SJSA1 (cell line): ENCODE results near the gene SOST. TPM values are rescaled to one million over a fixed set of nuclear protein-coding genes. Genes with fewer than 3 reads are reported as not detected.
"Not testable (repeated sequence)": the region's sequence is repeated elsewhere in the genome, so short reads cannot be mapped to it uniquely, and the experiment has no call there.

ENCODE experiments used
- DNase-seq, 2 experiments: peaks; one replicate each; pipeline ENCODE4 v3.0.0-alpha.2; 2015 to 2020; ENCODE audit warnings: low spot score in 2 of 2, low read depth in 1 of 2
- H3K27ac ChIP-seq: fragments of 250-450 bp; sonication (Bioruptor Pico); 2 replicates; pipeline ENCODE4 v1.5.1; 2020; ENCODE audit warnings: mild to moderate bottlenecking, moderate library complexity
- H3K27me3 ChIP-seq: fragments of 250-450 bp; sonication (Bioruptor Pico); replicated peaks from 2 replicates; pipeline ENCODE4 v1.5.1; 2020; ENCODE audit warnings: mild to moderate bottlenecking, moderate library complexity
- H3K36me3 ChIP-seq: fragments of 250-450 bp; sonication (Bioruptor Pico); 2 replicates; pipeline ENCODE4 v1.5.1; 2020; ENCODE audit warnings: mild to moderate bottlenecking
- H3K4me1 ChIP-seq: fragments of 250-450 bp; sonication (Bioruptor Pico); replicated peaks from 2 replicates; pipeline ENCODE4 v1.6.1; 2021; ENCODE audit warnings: mild to moderate bottlenecking
- H3K4me3 ChIP-seq: fragments of 250-450 bp; sonication (Bioruptor Pico); 2 replicates; pipeline ENCODE4 v1.5.1; 2020; ENCODE audit warnings: mild to moderate bottlenecking
- H3K9me3 ChIP-seq: fragments of 250-450 bp; sonication (Bioruptor Pico); replicated peaks from 2 replicates; pipeline ENCODE4 v1.5.1; 2020; ENCODE audit warnings: mild to moderate bottlenecking
- total RNA-seq: library from RNA; depleted of rRNA; stranded (reverse); fragments of >200 nt; shearing (Covaris generic); gene quantifications from 2 replicates; pipeline ENCODE4 v1.2.3, GENCODE V29; 2014; rRNA removed

The SOST gene
- 0.37 TPM in 1 of 2 replicates, not detected in the other for total RNA-seq

- Histone ChIP-seq H3K36me3 (no peaks in the 10 kb centered on the region), H3K4me3 (no peak within 1 kb of the TSS), H3K27ac (no peak within 1 kb of the TSS), H3K27me3 (no peaks in the 10 kb centered on the region), H3K9me3 (no peaks in the 10 kb centered on the region), H3K4me1 (peaks cover 39% of the 10 kb centered on the region)
- DNase-seq = no peak
Observed at GRCh38 chr17:43758497-43759174, at the start of gene SOST. TSS of gene SOST (minus strand) at chr17:43758791. CDS start at chr17:43758741, 50 bp downstream.

DNA sequence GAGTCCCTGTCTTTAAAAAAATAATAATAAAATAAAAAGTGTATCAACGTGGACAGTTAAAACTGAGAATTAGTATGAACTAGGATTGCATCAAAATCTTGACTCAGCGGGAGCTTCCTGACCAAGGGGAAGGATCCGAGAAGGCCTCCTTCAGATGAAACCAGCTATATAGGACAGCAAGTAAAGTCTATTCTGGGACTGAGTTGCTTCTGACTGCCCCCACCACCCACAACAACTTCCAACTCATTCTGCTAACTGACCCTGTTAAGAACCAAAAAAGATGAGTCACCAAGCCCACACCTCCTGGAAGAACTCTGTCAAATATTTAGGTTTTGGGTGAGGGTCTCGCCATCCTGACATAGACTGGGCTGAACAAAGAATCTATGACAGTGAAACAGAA is 49.5 kb upstream of the SOST start:
- Histone ChIP-seq H3K27me3 (no peaks in the 10 kb centered on the region), H3K9me3 (no peaks in the 10 kb centered on the region), H3K4me1 (no peaks in the 10 kb centered on the region), H3K36me3 (peaks cover 13% of the 10 kb centered on the region), H3K4me3 (no peak overlapping the region), H3K27ac (no peak overlapping the region)
- no peak for DNase-seq

GRCh38 chr17:43805117-43805516 is 46.5 kb upstream of the SOST start:
- DNase-seq = no peak
- Histone ChIP-seq H3K4me3 (no peak overlapping the region), H3K9me3 (no peaks in the 10 kb centered on the region), H3K27ac (no peak overlapping the region), H3K27me3 (no peaks in the 10 kb centered on the region), H3K36me3 (peaks cover 14% of the 10 kb centered on the region), H3K4me1 (no peaks in the 10 kb centered on the region)

GRCh38 chr17:43803758-43804157 is 45.2 kb upstream of the SOST start:
- DNase-seq = no peak
- H3K9me3 ChIP-seq = no peaks in the 10 kb centered on the region
- no peak overlapping the region for H3K27ac ChIP-seq
- peaks cover 14% of the 10 kb centered on the region for H3K36me3 ChIP-seq
- H3K4me1 ChIP-seq = no peaks in the 10 kb centered on the region
- H3K4me3 ChIP-seq = no peak overlapping the region
- H3K27me3 ChIP-seq = no peaks in the 10 kb centered on the region

DNA sequence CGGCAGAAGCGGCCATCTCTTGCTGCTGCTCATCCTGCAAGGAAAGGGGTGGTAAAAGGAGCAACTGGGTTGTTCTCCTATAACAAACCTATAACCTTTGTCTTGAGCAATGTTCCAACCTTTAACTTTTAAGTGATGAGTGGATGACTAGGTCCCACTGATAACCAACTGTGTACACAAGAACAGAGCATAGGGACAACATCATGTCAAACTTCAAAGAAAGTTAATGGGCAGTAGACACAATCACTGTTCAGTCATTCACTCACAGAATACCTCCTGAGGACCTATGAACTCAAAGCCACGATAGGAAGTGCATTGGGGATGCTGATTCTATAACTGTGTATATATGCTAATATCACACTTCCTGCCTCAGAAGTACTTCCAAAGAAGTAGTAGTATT is 43.3 kb upstream of the SOST start:
- Histone ChIP-seq H3K36me3 (peaks cover 7% of the 10 kb centered on the region; the same call in 1 of the 2 replicates), H3K9me3 (no peaks in the 10 kb centered on the region), H3K27ac (no peak overlapping the region), H3K4me1 (no peaks in the 10 kb centered on the region), H3K27me3 (no peaks in the 10 kb centered on the region), H3K4me3 (no peak overlapping the region)
- DNase-seq = no peak

DNA sequence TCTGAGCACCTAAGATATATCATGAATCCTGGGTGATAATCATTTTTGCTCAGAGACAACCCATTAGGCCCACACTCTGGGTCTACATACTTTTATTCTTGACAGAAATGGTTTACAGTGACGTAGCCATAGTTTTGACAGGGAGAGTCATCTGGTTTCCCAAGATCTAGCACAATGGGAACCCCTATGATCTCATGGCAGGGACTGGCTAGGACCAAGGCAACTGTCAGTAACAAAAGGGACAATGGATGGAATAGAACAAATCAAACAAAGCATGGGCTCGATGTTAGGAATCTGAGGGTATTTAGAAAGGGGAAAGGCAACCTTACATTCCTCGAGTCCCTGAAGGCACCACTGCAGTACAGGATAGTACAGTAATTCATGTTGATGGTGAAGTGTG is 42.1 kb upstream of the SOST start:
- H3K27ac ChIP-seq = no peak overlapping the region
- 0 out of 2 replicates have a peak, but pooled peaks cover under 1% of the 10 kb centered on the region for H3K27me3 ChIP-seq
- H3K9me3 ChIP-seq = no peaks in the 10 kb centered on the region
- H3K36me3 ChIP-seq = peaks cover 7% of the 10 kb centered on the region; the same call in 1 of the 2 replicates
- H3K4me3 ChIP-seq = no peak overlapping the region
- no peaks in the 10 kb centered on the region for H3K4me1 ChIP-seq
- DNase-seq = no peak

DNA sequence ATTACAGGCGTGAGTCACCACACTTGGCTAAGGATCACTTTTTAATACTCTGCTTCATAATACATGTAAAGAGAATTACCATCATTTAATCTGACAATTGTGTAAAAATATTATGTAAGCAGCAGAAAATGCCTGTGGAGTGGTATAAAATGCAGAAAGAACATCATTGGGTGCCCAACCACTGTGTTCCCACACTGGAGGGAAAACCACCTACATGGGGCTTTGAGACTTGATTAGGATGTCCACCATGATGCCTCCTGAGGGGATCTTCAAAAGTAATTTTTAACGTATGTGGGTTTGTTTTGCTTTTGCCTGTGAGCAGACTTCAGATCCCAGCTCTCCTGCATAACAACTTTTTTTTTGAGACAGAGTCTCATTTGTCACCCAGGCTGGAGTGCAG is 40.5 kb upstream of the SOST start:
- DNase-seq = no peak
- Histone ChIP-seq H3K9me3 (no peaks in the 10 kb centered on the region), H3K27ac (no peak overlapping the region), H3K4me1 (no peaks in the 10 kb centered on the region), H3K36me3 (0 out of 2 replicates have a peak, but pooled peaks cover 3% of the 10 kb centered on the region), H3K4me3 (no peak overlapping the region), H3K27me3 (0 out of 2 replicates have a peak, but pooled peaks cover 6% of the 10 kb centered on the region)

DNA sequence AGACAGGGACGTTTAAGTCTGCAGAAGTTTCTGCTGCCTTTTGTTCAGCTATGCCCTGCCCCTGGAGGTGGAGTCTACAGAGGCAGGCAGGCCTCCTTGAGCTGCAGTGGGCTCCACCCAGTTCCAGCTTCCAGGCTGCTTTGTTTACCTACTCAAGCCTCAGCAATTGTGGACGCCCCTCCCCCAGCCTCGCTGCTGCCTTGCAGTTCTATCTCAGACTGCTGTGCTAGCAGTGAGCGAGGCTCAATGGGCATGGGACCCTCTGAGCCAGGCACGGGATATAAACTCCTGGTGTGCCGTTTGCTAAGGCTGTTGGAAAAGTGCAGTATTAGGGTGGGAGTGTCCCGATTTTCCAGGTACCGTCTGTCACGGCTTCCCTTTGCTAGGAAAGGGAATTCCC is 39.4 kb upstream of the SOST start:
- H3K27ac ChIP-seq, H3K4me3 ChIP-seq, H3K9me3 ChIP-seq, H3K4me1 ChIP-seq, H3K27me3 ChIP-seq, H3K36me3 ChIP-seq, DNase-seq: not testable (repeated sequence)

DNA sequence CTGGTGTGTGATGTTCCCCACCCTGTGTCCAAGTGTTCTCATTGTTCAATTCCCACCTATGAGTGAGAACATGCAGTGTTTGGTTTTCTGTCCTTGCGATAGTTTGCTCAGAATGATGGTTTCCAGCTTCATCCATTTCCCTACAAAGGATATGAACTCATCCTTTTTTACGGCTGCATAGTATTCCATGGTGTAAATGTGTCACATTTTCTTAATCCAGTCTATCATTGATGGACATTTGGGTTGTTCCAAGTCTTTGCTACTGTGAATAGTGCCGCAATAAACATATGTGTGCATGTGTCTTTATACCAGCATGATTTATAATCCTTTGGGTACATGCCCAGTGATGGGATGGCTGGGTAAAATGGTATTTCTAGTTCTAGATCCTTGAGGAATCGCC is 34.1 kb upstream of the SOST start:
- H3K9me3 ChIP-seq, H3K27me3 ChIP-seq, H3K4me1 ChIP-seq, H3K27ac ChIP-seq, DNase-seq, H3K36me3 ChIP-seq, H3K4me3 ChIP-seq: not testable (repeated sequence)

- no peaks in the 10 kb centered on the region for H3K36me3 ChIP-seq
- no peak overlapping the region for H3K27ac ChIP-seq
- no peak for DNase-seq
- H3K9me3 ChIP-seq = no peaks in the 10 kb centered on the region
- H3K4me3 ChIP-seq = no peak overlapping the region
- 0 out of 2 replicates have a peak, but pooled peaks cover 6% of the 10 kb centered on the region for H3K27me3 ChIP-seq
- H3K4me1 ChIP-seq = 0 out of 2 replicates have a peak, but pooled peaks cover 4% of the 10 kb centered on the region
Observed at GRCh38 chr17:43791589-43791988, 33.0 kb upstream of the SOST start.

DNA sequence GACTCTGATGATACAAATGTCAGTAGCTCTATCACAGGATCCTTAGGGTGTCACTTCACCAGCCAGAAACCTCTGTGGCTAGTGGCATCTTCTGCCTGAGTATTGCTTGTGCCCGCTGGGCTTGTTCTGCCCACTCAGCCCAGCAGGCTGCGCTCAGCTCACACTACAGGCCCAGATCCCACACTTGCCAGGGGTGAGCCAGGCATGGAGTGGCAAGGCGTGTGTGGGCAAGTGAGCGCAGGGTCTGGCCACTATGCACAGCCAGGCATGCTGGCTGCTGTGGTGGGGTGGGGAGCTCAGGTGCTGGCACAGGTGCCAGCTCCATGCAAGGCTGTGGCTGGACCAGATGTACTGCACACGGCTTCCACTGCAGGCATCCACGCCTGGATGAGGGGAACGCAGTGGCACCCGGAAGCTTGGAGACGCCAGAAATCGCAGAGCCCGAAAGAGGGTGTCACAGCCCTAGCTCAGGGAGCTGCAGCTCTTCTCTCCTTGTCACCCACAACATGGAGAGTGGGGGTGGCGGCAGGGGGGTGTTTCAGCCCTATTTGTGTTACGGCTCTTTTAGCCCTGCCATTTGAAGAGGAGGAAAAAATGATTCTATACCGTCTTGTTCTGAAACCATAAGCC is 31.8 kb upstream of the SOST start:
- Histone ChIP-seq H3K9me3 (no peaks in the 10 kb centered on the region), H3K4me3 (no peak overlapping the region), H3K27me3 (0 out of 2 replicates have a peak, but pooled peaks cover 3% of the 10 kb centered on the region), H3K4me1 (0 out of 2 replicates have a peak, but pooled peaks cover 4% of the 10 kb centered on the region), H3K27ac (no peak overlapping the region), H3K36me3 (no peaks in the 10 kb centered on the region)
- DNase-seq = no peak

GRCh38 chr17:43789482-43789881 is 30.9 kb upstream of the SOST start:
- H3K36me3 ChIP-seq = no peaks in the 10 kb centered on the region
- no peak for DNase-seq
- no peaks in the 10 kb centered on the region for H3K9me3 ChIP-seq
- no peaks in the 10 kb centered on the region for H3K27me3 ChIP-seq
- no peak overlapping the region for H3K27ac ChIP-seq
- H3K4me3 ChIP-seq = no peak overlapping the region
- peaks cover 12% of the 10 kb centered on the region for H3K4me1 ChIP-seq

DNA sequence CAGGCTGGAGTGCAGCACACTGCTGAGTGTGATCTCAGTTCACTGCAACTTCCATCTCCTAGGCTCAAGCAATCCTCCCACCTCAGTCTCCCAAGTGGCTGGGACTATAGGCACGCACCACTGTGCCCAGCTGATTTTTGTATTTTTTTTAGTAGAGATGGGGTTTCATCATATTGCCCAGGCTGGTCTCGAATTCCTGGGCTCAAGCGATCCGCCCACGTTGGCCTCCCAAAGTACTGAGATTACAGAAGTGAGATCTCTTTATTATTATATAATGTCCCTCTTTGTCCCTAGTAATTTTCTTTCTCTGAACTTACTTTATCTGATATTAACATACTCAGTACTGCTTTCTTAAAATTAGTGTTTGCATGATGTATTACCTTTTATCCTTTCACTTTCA is 29.9 kb upstream of the SOST start:
- H3K36me3 ChIP-seq = no peaks in the 10 kb centered on the region
- no peak overlapping the region for H3K27ac ChIP-seq
- no peaks in the 10 kb centered on the region for H3K9me3 ChIP-seq
- peaks cover 21% of the 10 kb centered on the region for H3K4me1 ChIP-seq
- no peaks in the 10 kb centered on the region for H3K27me3 ChIP-seq
- no peak overlapping the region for H3K4me3 ChIP-seq
- DNase-seq = no peak

GRCh38 chr17:43787728-43788127 is 29.1 kb upstream of the SOST start:
- Histone ChIP-seq H3K27ac (no peak overlapping the region), H3K36me3 (no peaks in the 10 kb centered on the region), H3K4me1 (peaks cover 29% of the 10 kb centered on the region), H3K9me3 (no peaks in the 10 kb centered on the region), H3K4me3 (no peak overlapping the region), H3K27me3 (no peaks in the 10 kb centered on the region)
- no peak for DNase-seq
